Activated naive CD8-positive, alpha-beta T cell (primary cell): ENCODE results near the gene MLLT3.
A peak's percentile ranks its signal among the peaks of the same experiment; 100 is the strongest.

Experiments used
- H3K27ac Mint-ChIP-seq: one replicate; pipeline ENCODE4 v1.8.0; 2021; ENCODE audit warnings: mixed read lengths
- H3K27me3 Mint-ChIP-seq: one replicate; pipeline ENCODE4 v1.8.0; 2021; ENCODE audit warnings: mixed read lengths
- H3K36me3 Mint-ChIP-seq: one replicate; pipeline ENCODE4 v1.8.0; 2021; ENCODE audit warnings: mixed read lengths
- H3K4me1 Mint-ChIP-seq: one replicate; pipeline ENCODE4 v1.8.0; 2021; ENCODE audit warnings: low read depth, mixed read lengths
- H3K4me3 Mint-ChIP-seq: one replicate; pipeline ENCODE4 v1.8.0; 2021; ENCODE audit warnings: mild to moderate bottlenecking, mixed read lengths
- H3K9me3 Mint-ChIP-seq: one replicate; pipeline ENCODE4 v1.8.0; 2021; ENCODE audit warnings: low read depth, mixed read lengths

The MLLT3 gene

GRCh38 chr9:20333991-20334390, 288.3 kb downstream of the MLLT3 start:
- peaks cover 35% of the 10 kb centered on the region for H3K4me1 Mint-ChIP-seq
- no peaks in the 10 kb centered on the region for H3K36me3 Mint-ChIP-seq
- no peak overlapping the region for H3K27ac Mint-ChIP-seq
- H3K27me3 Mint-ChIP-seq: no peaks in the 10 kb centered on the region
- no peaks in the 10 kb centered on the region for H3K9me3 Mint-ChIP-seq
- no peak overlapping the region for H3K4me3 Mint-ChIP-seq

DNA sequence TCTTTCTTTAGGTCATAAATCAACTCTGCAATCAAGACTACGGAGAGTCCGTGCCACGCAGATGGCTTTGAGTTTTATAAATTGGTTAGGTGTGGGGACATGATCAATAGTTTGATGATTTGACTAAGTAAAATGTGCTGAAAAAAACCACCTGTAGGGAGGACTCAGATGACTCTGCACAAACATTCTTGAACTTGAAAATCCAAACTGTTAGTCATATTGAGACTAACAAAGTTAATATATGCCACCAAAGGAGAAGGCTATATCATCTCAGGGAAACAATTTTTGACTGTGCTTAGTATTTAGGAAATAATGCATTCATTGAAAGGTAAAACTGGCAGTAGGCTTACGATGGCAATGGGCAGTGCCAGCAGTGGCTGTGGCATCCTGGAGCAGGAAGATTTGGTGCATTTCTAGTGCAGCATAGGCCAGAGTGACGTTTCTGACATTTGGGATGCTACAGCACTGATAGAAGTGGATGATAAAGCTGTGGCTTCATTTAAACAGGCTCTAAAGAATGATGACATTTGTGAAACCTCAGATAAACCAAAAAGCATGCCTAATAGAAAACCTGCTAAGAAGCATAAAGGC, 291.1 kb downstream of the MLLT3 start:
- H3K36me3 Mint-ChIP-seq: no peaks in the 10 kb centered on the region
- H3K27ac Mint-ChIP-seq: no peak overlapping the region
- no peaks in the 10 kb centered on the region for H3K27me3 Mint-ChIP-seq
- no peaks in the 10 kb centered on the region for H3K9me3 Mint-ChIP-seq
- no peak overlapping the region for H3K4me3 Mint-ChIP-seq
- H3K4me1 Mint-ChIP-seq: peaks cover 29% of the 10 kb centered on the region

DNA sequence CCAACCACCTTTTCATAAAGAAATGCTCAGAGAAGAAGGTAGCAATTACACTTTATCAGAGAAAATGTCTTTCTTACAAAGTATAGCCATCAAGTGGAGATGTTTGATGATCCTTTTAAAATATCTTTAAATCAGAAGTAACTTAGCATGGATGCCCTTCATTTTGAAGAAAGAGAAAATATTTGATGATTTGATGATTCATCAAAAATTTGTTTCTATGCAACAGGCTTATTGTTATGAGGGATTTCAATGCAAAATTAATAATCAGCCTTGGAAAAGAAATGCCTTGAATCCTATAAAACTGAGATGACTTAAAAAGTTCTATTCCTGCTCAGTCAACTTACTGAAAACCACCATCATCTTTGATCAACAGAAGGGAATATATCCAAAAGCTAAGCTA, 291.6 kb downstream of the MLLT3 start:
- Mint-ChIP-seq H3K27ac (no peak overlapping the region), H3K27me3 (no peaks in the 10 kb centered on the region), H3K4me1 (peaks cover 24% of the 10 kb centered on the region), H3K4me3 (no peak overlapping the region), H3K9me3 (no peaks in the 10 kb centered on the region), H3K36me3 (no peaks in the 10 kb centered on the region)

GRCh38 chr9:20326516-20326915, 295.8 kb downstream of the MLLT3 start:
- Mint-ChIP-seq H3K4me3 (no peak overlapping the region), H3K9me3 (no peaks in the 10 kb centered on the region), H3K36me3 (peaks cover 12% of the 10 kb centered on the region), H3K27ac (no peak overlapping the region), H3K27me3 (no peaks in the 10 kb centered on the region), H3K4me1 (peaks cover 44% of the 10 kb centered on the region)

DNA sequence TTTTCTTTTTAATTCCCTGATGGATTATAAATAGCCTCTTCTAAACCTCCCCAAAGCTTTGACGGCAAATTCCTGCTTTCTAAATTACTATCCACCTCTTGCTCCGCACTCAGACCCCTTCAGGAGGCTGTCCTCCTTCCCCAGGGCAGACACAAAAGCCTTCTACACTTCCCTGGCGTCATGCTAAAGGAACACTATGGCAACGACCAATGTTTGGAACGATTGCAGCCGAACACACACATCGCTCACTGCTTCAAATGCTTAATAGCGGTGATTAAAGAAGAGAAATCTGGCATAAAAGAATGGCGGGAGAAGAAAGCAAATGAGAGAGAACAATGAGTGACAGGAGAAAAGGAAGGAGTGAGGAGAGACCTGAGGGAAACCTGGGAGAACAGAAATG, 297.3 kb downstream of the MLLT3 start:
- Mint-ChIP-seq H3K27ac (no peak overlapping the region), H3K4me3 (peak overlapping the region; percentile 4), H3K36me3 (peaks cover 14% of the 10 kb centered on the region), H3K4me1 (peaks cover 50% of the 10 kb centered on the region), H3K27me3 (no peaks in the 10 kb centered on the region), H3K9me3 (no peaks in the 10 kb centered on the region)

- Mint-ChIP-seq H3K4me3 (peak overlapping the region; percentile 61), H3K36me3 (peaks cover 17% of the 10 kb centered on the region), H3K4me1 (peaks cover 73% of the 10 kb centered on the region), H3K27me3 (no peaks in the 10 kb centered on the region), H3K27ac (peak overlapping the region; percentile 75), H3K9me3 (no peaks in the 10 kb centered on the region)
Measured at GRCh38 chr9:20322212-20322611, 300.1 kb downstream of the MLLT3 start.

GRCh38 chr9:20321423-20322082, 300.7 kb downstream of the MLLT3 start:
- Mint-ChIP-seq H3K4me3 (peak overlapping the region; percentile 61), H3K9me3 (no peaks in the 10 kb centered on the region), H3K27me3 (no peaks in the 10 kb centered on the region), H3K27ac (peak overlapping the region; percentile 75), H3K36me3 (peaks cover 20% of the 10 kb centered on the region), H3K4me1 (peaks cover 77% of the 10 kb centered on the region)

DNA sequence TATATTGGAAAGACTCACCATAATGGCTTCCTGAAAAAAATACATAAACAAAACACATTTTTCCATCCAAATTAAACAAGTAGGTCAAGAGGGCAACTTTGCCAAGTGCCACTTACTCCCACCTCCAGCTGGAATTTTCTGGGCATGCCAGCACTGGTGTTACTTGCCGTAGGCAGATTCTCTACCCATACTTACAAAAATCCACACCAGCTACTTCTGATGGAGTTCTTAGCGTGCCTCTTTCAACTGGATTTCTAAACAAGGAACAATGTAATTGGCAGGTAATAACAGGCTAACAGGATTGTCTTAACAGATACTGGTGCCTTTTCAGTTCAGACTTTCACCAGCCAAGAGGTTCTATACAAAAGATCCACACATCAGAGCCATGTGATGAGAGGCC, 301.4 kb downstream of the MLLT3 start:
- Mint-ChIP-seq H3K4me1 (peaks cover 83% of the 10 kb centered on the region), H3K36me3 (peaks cover 20% of the 10 kb centered on the region), H3K27me3 (no peaks in the 10 kb centered on the region), H3K27ac (peak overlapping the region; percentile 75), H3K4me3 (peak overlapping the region; percentile 61), H3K9me3 (no peaks in the 10 kb centered on the region)

GRCh38 chr9:20319641-20320337, 302.5 kb downstream of the MLLT3 start:
- Mint-ChIP-seq H3K27me3 (no peaks in the 10 kb centered on the region), H3K4me3 (peak overlapping the region; percentile 27), H3K4me1 (peaks cover 91% of the 10 kb centered on the region), H3K27ac (peak overlapping the region; percentile 75), H3K9me3 (peaks cover 3% of the 10 kb centered on the region), H3K36me3 (peaks cover 18% of the 10 kb centered on the region)

DNA sequence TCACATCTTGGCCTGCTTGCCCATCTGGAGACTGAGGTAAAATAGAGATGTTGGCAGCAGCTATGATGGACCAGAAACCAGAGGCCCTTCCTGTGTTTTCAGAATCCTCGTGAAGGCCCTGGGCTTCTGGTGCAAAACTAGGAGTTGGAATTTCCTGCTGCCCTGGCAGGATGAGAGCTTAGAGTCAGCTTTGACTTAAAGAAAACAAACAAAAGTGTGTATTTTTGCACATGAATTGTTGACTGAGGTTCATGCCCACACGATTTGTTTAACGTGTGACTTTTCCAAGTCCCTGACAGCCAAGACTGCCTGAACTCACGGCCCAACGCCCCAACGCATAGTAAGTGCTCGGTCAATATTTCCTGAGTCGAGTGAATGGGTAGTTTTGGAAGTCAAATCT, 303.1 kb downstream of the MLLT3 start:
- H3K27ac Mint-ChIP-seq: peak overlapping the region; percentile 75
- peak overlapping the region; percentile 27 for H3K4me3 Mint-ChIP-seq

DNA sequence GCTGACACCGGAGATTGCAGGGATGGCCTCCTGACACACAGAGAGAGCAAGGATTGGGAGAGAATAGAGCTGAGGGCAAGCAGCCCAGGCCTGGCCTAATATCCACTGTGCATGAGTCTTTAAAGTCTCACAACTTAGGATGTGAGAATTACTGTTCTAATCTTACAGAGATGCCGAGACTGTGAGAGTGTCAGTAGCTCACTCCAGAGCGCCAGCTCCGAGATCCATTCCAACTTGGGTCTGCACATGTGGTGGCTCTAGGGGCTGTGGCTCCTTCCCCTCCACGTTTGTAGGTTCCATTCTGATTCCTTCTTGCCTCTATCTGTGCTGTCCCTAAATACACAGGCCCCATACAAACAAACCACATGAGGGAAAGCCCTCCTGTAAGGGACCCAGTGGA, 304.6 kb downstream of the MLLT3 start:
- Mint-ChIP-seq H3K27me3 (no peaks in the 10 kb centered on the region), H3K4me3 (peak overlapping the region; percentile 46), H3K27ac (no peak overlapping the region), H3K36me3 (peaks cover 8% of the 10 kb centered on the region), H3K4me1 (peaks cover 88% of the 10 kb centered on the region), H3K9me3 (peaks cover 3% of the 10 kb centered on the region)

More for the DNA sequence above, 303.1 kb downstream of the MLLT3 start:
- Mint-ChIP-seq H3K27me3 (no peaks in the 10 kb centered on the region), H3K4me1 (peaks cover 90% of the 10 kb centered on the region), H3K9me3 (peaks cover 3% of the 10 kb centered on the region), H3K36me3 (peaks cover 14% of the 10 kb centered on the region)

DNA sequence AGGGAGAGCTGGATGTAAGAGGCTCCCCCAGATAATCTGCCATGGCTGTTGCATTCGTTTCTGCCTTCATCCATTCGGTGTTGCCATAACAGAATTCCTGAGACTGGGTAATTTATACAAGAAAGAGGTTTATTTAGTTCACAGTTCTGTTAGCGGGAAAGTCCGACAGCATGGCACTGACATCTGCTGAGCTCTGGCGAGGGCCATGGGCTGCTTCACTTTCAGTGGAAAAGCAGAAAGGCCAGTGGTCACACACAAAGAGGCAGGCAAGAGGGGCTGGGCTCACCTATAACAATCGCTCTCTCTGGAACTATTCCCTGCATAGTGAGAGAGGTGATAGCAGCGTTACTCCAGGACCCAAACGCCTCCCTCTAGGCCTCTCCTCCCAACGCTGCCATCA, 305.9 kb downstream of the MLLT3 start:
- Mint-ChIP-seq H3K27ac (peak overlapping the region; percentile 98), H3K27me3 (no peaks in the 10 kb centered on the region), H3K36me3 (peaks cover 8% of the 10 kb centered on the region), H3K4me3 (peak overlapping the region; percentile 30), H3K9me3 (peaks cover 3% of the 10 kb centered on the region), H3K4me1 (peaks cover 83% of the 10 kb centered on the region)

DNA sequence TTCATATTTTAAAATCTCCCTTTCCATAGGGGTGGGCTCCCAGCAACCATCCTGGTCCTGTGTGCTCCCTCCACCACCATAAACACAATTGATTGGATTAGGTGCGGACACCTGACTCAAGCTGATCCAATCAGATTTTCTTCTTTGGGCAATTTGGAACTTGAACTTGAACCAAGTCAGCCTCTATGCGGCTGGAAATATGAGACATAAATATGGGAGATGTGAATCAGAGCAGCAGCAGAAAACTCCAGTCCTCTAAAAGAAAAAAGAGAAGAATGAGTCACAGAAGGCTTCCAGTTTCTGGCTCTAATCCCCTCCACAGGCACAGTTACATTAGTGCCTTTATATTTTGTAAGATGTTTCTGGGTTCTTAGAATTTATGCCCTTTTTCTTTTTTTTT, 306.6 kb downstream of the MLLT3 start:
- peak overlapping the region; percentile 98 for H3K27ac Mint-ChIP-seq

DNA sequence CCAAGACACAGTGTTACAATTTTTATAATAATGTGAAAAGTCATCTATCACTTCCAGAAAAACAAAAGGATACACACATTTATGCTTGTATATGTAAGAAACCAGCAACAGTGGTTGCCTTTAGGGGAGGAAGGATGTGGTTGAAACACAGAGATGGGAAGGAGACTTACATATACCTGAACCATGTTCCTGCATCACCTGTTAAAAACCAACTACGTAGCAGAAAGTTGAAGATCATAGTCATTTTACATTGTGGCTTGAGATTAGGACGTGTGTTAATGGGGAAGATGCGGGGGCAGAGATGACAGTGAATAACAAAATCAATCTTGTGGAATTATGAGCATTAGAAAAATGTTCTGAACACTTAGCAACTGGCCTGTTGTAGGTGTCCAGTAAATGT, 307.3 kb downstream of the MLLT3 start:
- peak overlapping the region; percentile 98 for H3K27ac Mint-ChIP-seq
- no peaks in the 10 kb centered on the region for H3K27me3 Mint-ChIP-seq
- peaks cover 69% of the 10 kb centered on the region for H3K4me1 Mint-ChIP-seq
- H3K36me3 Mint-ChIP-seq: peaks cover 6% of the 10 kb centered on the region
- H3K4me3 Mint-ChIP-seq: peak overlapping the region; percentile 74
- peaks cover 3% of the 10 kb centered on the region for H3K9me3 Mint-ChIP-seq

More for the DNA sequence above, 306.6 kb downstream of the MLLT3 start:
- Mint-ChIP-seq H3K4me1 (peaks cover 76% of the 10 kb centered on the region), H3K27me3 (no peaks in the 10 kb centered on the region), H3K4me3 (peak overlapping the region; percentile 74), H3K36me3 (peaks cover 6% of the 10 kb centered on the region), H3K9me3 (peaks cover 3% of the 10 kb centered on the region)

GRCh38 chr9:20313415-20313814, 308.9 kb downstream of the MLLT3 start:
- Mint-ChIP-seq H3K4me3 (no peak overlapping the region), H3K27me3 (no peaks in the 10 kb centered on the region), H3K9me3 (peaks cover 3% of the 10 kb centered on the region), H3K36me3 (peaks cover 6% of the 10 kb centered on the region), H3K27ac (no peak overlapping the region), H3K4me1 (peaks cover 55% of the 10 kb centered on the region)
